ENCODE data around the gene PEX10. TPM values are rescaled to one million over a fixed set of nuclear protein-coding genes. Genes with fewer than 3 reads are reported as not detected.

PEX10 gene
- total and polyA plus RNA-seq, 10 of the 15 experiments (the other 5 are each of a cell fraction or from before 2014, with no cell fraction given) = 0.24 to 24.9 (median 16.8) TPM; not detected in 1

GRCh38 chr1:2399890-2400575 is 12.3 kb downstream of the PEX10 start:
- Histone ChIP-seq H3K9ac (ENCODE audit: control insufficient read depth, insufficient read depth, low read length) (no peak overlapping the region), H3K27me3 (replicated peaks in 1 of 2; ENCODE audit: control insufficient read depth in 2 of 2, insufficient read depth in 2 of 2, low read length in 1 of 2) (no peaks in the 10 kb centered on the region), H3K36me3 (ENCODE audit: control insufficient read depth in 2 of 2, insufficient read depth in 2 of 2, low read length in 1 of 2) (peaks cover 23 to 38% of the 10 kb centered on the region in 2 experiments), H2AFZ (ENCODE audit: control insufficient read depth, low read depth, low read length) (no peak overlapping the region), H3K4me1 (ENCODE audit: control insufficient read depth, insufficient read depth, low read length) (no peaks in the 10 kb centered on the region), H4K20me1 (ENCODE audit: control insufficient read depth, insufficient read depth) (no peaks in the 10 kb centered on the region), H3K9me3 (replicated peaks; ENCODE audit: control insufficient read depth, insufficient read depth, low read length) (no peaks in the 10 kb centered on the region), H3K4me2 (ENCODE audit: control insufficient read depth, insufficient read depth) (no peak overlapping the region), H3K79me2 (ENCODE audit: control insufficient read depth, insufficient read depth, low read length) (peaks cover 6% of the 10 kb centered on the region), H3K27ac (ENCODE audit: control insufficient read depth, insufficient read depth) (no peak overlapping the region), H3K4me3 (no peak overlapping the region)
- no peak for FAIRE-seq
- DNase-seq (ENCODE audit: low read depth, low spot score) = no peak
- no TSS peak for BruUV-seq (replicated peaks)
- 89% methylated on average over 22 of the region's 22 CpGs for WGBS (ENCODE audit: insufficient coverage, insufficient replicate concordance, low lambda C conversion rate, missing lambda C conversion rate)
- SMC1A ChIA-PET (ENCODE audit: uncharacterized antibody, unreplicated experiment) = no interaction called here
- in situ Hi-C loops (cut with MboI) = no loop called here
- POLR2A ChIA-PET = no interaction called here
- TF ChIP-seq TARDBP (IDR thresholded peaks at IDR 0.05; ENCODE audit: borderline replicate concordance) (no peak), ZSCAN29 (IDR thresholded peaks at IDR 0.05) (no peak), ATF3 (IDR thresholded peaks at IDR 0.05; ENCODE audit: borderline replicate concordance, extremely low read depth, low read depth, low read length) (no peak), RELA (IDR thresholded peaks at IDR 0.05; ENCODE audit: borderline replicate concordance, partially characterized antibody) (no peak), TCF12 (IDR thresholded peaks at IDR 0.05; ENCODE audit: low read depth, low read length) (no peak), BACH1 (IDR thresholded peaks at IDR 0.05; ENCODE audit: borderline replicate concordance) (no peak), YY1 (IDR thresholded peaks at IDR 0.05; ENCODE audit: low read depth, low read length) (no peak), CREM (IDR thresholded peaks at IDR 0.05; ENCODE audit: low read depth) (no peak), SREBF2 (IDR thresholded peaks at IDR 0.05; ENCODE audit: low read length) (no peak), RBBP5 (conservative IDR thresholded peaks at IDR 0.05) (no peak), POLR2AphosphoS5 (IDR thresholded peaks at IDR 0.05; ENCODE audit: low read length) (no peak), SIN3A (IDR thresholded peaks at IDR 0.05; ENCODE audit: low read depth, low read length) (no peak), RUNX3 (IDR thresholded peaks at IDR 0.05; ENCODE audit: low read length) (no peak), EZH2 (IDR thresholded peaks at IDR 0.05; ENCODE audit: borderline replicate concordance, control insufficient read depth, low read depth, low read length) (no peak), CBX5 (IDR thresholded peaks at IDR 0.05; ENCODE audit: low read depth) (no peak)
- ATAC-seq = no peak
- intact Hi-C loops (cut with micrococcal nuclease; ENCODE audit: unreplicated experiment) = no loop called here
- RAD21 ChIA-PET (ENCODE audit: unreplicated experiment) = no interaction called here
- CTCF ChIA-PET = no interaction called here
